ENCODE measurements around the gene MBNL2.

The MBNL2 gene

GRCh38 chr13:97235549-97236231 is 13.6 kb downstream of the MBNL2 start:
- DNase-seq, result no peak

- no peak for DNase-seq
These were observed 15.3 kb downstream of the MBNL2 start for GRCh38 chr13:97237388-97237787.

- no peak for DNase-seq
These were observed 16.3 kb downstream of the MBNL2 start for GRCh38 chr13:97238432-97238831.

- no peak for DNase-seq
These were observed 16.8 kb downstream of the MBNL2 start for GRCh38 chr13:97238883-97239282.

GRCh38 chr13:97239306-97239705 is 17.2 kb downstream of the MBNL2 start:
- no peak for DNase-seq

- DNase-seq, result no peak
These were observed 18.0 kb downstream of the MBNL2 start for GRCh38 chr13:97239943-97240787.

- DNase-seq, result no peak
These were observed 18.9 kb downstream of the MBNL2 start for GRCh38 chr13:97240788-97241734.

- no peak for DNase-seq
These were observed 19.6 kb downstream of the MBNL2 start for GRCh38 chr13:97241761-97242160.

GRCh38 chr13:97242755-97243497 is 20.8 kb downstream of the MBNL2 start:
- no peak for DNase-seq

GRCh38 chr13:97243915-97244781 is 22.0 kb downstream of the MBNL2 start:
- DNase-seq, result no peak

- DNase-seq, result no peak
These were observed 22.9 kb downstream of the MBNL2 start for GRCh38 chr13:97245011-97245410.

- DNase-seq, result no peak
These were observed 24.5 kb downstream of the MBNL2 start for GRCh38 chr13:97246596-97247158.

- no peak for DNase-seq
These were observed 26.1 kb downstream of the MBNL2 start for GRCh38 chr13:97248243-97248642.

- no peak for DNase-seq
These were observed 27.1 kb downstream of the MBNL2 start for GRCh38 chr13:97249093-97249795.

- no peak for DNase-seq
These were observed 27.8 kb downstream of the MBNL2 start for GRCh38 chr13:97249796-97250495.

- DNase-seq, result no peak
These were observed 28.4 kb downstream of the MBNL2 start for GRCh38 chr13:97250560-97250959.

GRCh38 chr13:97252735-97253134 is 30.6 kb downstream of the MBNL2 start:
- DNase-seq, result no peak

- DNase-seq, result no peak
These were observed 31.6 kb downstream of the MBNL2 start for GRCh38 chr13:97253581-97254293.

- DNase-seq, result no peak
These were observed 32.7 kb downstream of the MBNL2 start for GRCh38 chr13:97254816-97255215.

Data from activated T-cell treated with anti-CD3 and anti-CD28 coated beads for 4 hours (primary cell).